ENCODE data around the gene AIG1.
A peak's percentile ranks its signal among the peaks of the same experiment; 100 is the strongest.
"Not testable (repeated sequence)": the region's sequence is repeated elsewhere in the genome, so short reads cannot be mapped to it uniquely, and the experiment has no call there.

AIG1 gene

GRCh38 chr6:143059663-143060353 is 881 bp upstream of the AIG1 start:
- DNase-seq: peak; percentile 20 to 62

GRCh38 chr6:143060354-143060805 is 309 bp upstream of the AIG1 start:
- DNase-seq: peak; percentile 86 to 88

GRCh38 chr6:143061597-143062385 is 1.1 kb downstream of the AIG1 start:
- DNase-seq: no peak

- DNase-seq: no peak
Measured at GRCh38 chr6:143062551-143062950, 1.9 kb downstream of the AIG1 start.

- no peak for DNase-seq
Measured at GRCh38 chr6:143063631-143064030, 2.9 kb downstream of the AIG1 start.

GRCh38 chr6:143064271-143064670 is 3.6 kb downstream of the AIG1 start:
- no peak for DNase-seq

GRCh38 chr6:143064951-143065683 is 4.4 kb downstream of the AIG1 start:
- DNase-seq: no peak

- no peak for DNase-seq
Measured at GRCh38 chr6:143068001-143068400, 7.3 kb downstream of the AIG1 start.

GRCh38 chr6:143074101-143074500 is 13.4 kb downstream of the AIG1 start:
- no peak for DNase-seq

- DNase-seq: no peak
Measured at GRCh38 chr6:143074670-143075318, 14.1 kb downstream of the AIG1 start.

GRCh38 chr6:143078468-143079324 is 18.0 kb downstream of the AIG1 start:
- DNase-seq: no peak

- no peak for DNase-seq
Measured at GRCh38 chr6:143079325-143079640, 18.6 kb downstream of the AIG1 start.

GRCh38 chr6:143082274-143082673 is 21.6 kb downstream of the AIG1 start:
- DNase-seq: not testable (repeated sequence)

- DNase-seq: not testable (repeated sequence)
Measured at GRCh38 chr6:143084019-143084418, 23.3 kb downstream of the AIG1 start.

GRCh38 chr6:143087335-143087734 is 26.6 kb downstream of the AIG1 start:
- DNase-seq: not testable (repeated sequence)

GRCh38 chr6:143087856-143088255 is 27.2 kb downstream of the AIG1 start:
- DNase-seq: no peak

- no peak for DNase-seq
Measured at GRCh38 chr6:143090314-143091044, 29.8 kb downstream of the AIG1 start.

- DNase-seq: no peak
Measured at GRCh38 chr6:143092768-143093167, 32.1 kb downstream of the AIG1 start.

- DNase-seq: no peak
Measured at GRCh38 chr6:143093290-143093689, 32.6 kb downstream of the AIG1 start.

- DNase-seq: no peak
Measured at GRCh38 chr6:143096403-143096802, 35.7 kb downstream of the AIG1 start.

GRCh38 chr6:143097224-143097795 is 36.6 kb downstream of the AIG1 start:
- DNase-seq: peak in 1 of 2 donors; percentile 29

Data from CD4-positive, alpha-beta T cell treated with Interferon alpha-2 for 1 hour (primary cell).